ES-I3 (cell line): ENCODE results near the gene PHOSPHO1.
"Not testable (repeated sequence)": the region's sequence is repeated elsewhere in the genome, so short reads cannot be mapped to it uniquely, and the experiment has no call there.

Experiments used
- H3K36me3 ChIP-seq: 2 replicates; pipeline ENCODE4 v1.6.1; 2013; ENCODE audit warnings: mild to moderate bottlenecking, low read length, control low read depth, moderate library complexity; ENCODE audit not compliant: insufficient read depth
- H3K4me1 ChIP-seq: 2 replicates; pipeline ENCODE4 v1.6.1; 2013; ENCODE audit warnings: mild to moderate bottlenecking, control low read depth, low read length; ENCODE audit not compliant: insufficient read depth
- H3K9ac ChIP-seq: 2 replicates; pipeline ENCODE4 v1.6.1; 2013; ENCODE audit warnings: low read depth, mild to moderate bottlenecking, low read length, moderate library complexity
- H3K9me3 ChIP-seq: 2 replicates; pipeline ENCODE4 v1.6.1; 2013; ENCODE audit warnings: mild to moderate bottlenecking, low read length, moderate library complexity; ENCODE audit not compliant: control insufficient read depth, insufficient read depth

The PHOSPHO1 gene, protein sequence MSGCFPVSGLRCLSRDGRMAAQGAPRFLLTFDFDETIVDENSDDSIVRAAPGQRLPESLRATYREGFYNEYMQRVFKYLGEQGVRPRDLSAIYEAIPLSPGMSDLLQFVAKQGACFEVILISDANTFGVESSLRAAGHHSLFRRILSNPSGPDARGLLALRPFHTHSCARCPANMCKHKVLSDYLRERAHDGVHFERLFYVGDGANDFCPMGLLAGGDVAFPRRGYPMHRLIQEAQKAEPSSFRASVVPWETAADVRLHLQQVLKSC

DNA sequence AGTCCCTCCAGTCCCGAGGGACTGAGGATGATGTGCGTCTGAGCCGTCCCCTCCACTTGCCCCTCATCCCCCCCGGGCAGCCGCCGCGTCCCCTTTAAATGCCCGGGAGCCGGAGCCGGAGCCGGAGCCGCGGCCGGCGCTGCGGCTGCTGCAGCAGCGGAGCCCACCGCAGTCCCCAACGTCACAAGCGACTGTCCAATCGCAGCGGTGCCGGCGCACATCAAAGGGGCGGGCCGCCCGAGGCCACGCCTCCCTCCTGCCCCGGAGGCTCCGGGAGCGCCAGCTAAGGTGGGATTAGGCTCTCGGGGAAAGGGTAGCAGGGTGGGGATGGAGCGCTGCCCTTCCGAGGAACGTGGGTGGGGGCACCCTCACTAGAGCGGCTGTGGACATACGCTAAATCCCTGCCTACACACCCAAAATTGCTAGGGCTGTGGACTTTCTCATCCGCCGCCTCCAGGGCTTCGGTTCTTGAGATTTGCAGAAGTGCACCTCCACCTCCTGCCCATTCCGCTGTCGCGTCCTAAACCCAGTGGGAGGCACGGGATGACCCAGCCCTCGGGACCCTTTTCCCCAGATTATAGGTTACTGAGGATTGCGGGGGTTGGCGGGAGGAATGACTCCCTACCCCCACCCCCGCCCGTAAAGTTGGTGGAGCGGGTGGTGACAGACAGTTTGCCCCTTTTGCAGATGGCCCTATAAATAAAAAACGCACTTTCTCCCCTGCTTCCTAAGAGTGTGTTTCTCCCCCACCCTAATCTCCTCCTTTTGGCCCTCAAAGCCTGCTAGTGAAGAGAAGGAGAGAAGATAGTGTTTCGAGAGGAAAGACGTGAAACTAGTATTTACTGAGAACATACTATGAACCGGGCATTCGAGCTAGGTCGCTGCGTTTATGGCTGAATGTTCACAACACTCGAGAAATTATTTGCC is at the start of gene PHOSPHO1:
Gene PHOSPHO1 (minus strand): TSS at position 152 of the 927 bp plus-strand sequence. CDS start 4,096 bp downstream, outside the sequence.
- H3K9ac ChIP-seq, result peak within 1 kb of the TSS; percentile 64
- H3K4me1 ChIP-seq, result peaks cover 22% of the 10 kb centered on the region; the same call in 1 of the 2 replicates
- H3K36me3 ChIP-seq, result no peaks in the 10 kb centered on the region
- no peaks in the 10 kb centered on the region for H3K9me3 ChIP-seq

GRCh38 chr17:49280061-49280460 is 49.5 kb upstream of the PHOSPHO1 start:
- Histone ChIP-seq H3K36me3 (no peaks in the 10 kb centered on the region), H3K9ac (no peak overlapping the region)

GRCh38 chr17:49279263-49280015 is 48.9 kb upstream of the PHOSPHO1 start:
- H3K36me3 ChIP-seq, H3K9me3 ChIP-seq, H3K9ac ChIP-seq, H3K4me1 ChIP-seq: not testable (repeated sequence)

More at GRCh38 chr17:49280061-49280460, 49.5 kb upstream of the PHOSPHO1 start:
- Histone ChIP-seq H3K9me3 (no peaks in the 10 kb centered on the region), H3K4me1 (no peaks in the 10 kb centered on the region)

DNA sequence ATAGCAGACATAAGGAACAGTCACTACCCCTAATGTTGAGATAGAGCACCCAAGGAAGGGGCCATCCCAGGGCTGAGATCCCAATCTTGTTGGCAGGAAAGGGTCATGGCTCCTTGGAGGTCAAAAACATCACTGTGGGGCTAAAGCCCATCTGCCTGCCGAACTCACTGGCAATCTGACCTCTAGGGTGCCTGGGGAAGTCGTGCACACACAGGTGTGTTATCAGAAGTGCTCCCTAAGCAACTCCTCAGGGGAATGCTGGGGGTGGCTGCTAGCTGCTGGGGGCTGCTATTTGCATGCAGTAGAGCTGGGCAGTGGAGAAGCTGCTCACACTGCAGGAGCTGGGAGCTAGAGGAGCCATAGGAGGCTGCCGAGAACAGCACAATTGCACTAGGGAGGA is 47.5 kb upstream of the PHOSPHO1 start:
- H3K4me1 ChIP-seq, result no peaks in the 10 kb centered on the region
- no peaks in the 10 kb centered on the region for H3K36me3 ChIP-seq
- no peak overlapping the region for H3K9ac ChIP-seq
- no peaks in the 10 kb centered on the region for H3K9me3 ChIP-seq

DNA sequence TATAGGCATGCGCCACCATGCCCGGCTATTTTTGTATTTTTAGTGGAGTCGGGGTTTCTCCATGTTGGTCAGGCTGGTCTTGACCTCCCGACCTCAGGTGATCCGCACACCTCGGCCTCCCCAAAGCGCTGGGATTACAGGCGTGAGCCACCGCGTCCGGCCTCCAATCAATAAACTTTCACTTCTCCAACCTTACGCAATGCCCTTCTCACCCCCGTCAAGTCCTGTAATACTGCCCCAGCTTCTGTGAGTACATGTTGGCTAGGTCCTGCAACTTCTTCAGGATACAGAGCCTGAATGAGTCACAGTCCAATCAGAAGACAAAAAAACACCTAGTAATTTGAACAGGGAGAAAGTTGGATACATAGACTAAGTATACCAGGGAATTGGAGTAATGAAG is 47.1 kb upstream of the PHOSPHO1 start:
- Histone ChIP-seq H3K4me1 (no peaks in the 10 kb centered on the region), H3K9ac (no peak overlapping the region), H3K9me3 (no peaks in the 10 kb centered on the region), H3K36me3 (no peaks in the 10 kb centered on the region)

DNA sequence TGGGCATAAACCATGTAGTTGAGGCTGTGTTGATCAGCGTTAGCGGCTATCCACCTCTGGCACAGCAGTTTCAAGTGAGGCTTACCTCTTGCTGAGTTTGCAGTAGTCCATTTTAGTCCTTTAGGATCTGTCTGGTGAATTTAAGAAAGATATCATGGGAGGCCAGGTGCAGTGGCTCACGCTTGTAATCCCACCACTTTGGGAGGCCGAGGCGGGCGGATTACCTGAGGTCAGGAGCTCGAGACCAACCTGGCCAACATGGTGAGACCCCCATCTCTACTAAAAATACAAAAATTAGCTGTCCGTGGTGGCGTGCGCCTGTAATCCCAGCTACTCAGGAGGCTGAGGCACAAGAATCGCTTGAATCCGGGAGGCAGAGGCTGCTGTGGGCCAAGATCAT is 45.4 kb upstream of the PHOSPHO1 start:
- not testable (repeated sequence) for H3K9ac ChIP-seq, H3K4me1 ChIP-seq, H3K36me3 ChIP-seq, H3K9me3 ChIP-seq

DNA sequence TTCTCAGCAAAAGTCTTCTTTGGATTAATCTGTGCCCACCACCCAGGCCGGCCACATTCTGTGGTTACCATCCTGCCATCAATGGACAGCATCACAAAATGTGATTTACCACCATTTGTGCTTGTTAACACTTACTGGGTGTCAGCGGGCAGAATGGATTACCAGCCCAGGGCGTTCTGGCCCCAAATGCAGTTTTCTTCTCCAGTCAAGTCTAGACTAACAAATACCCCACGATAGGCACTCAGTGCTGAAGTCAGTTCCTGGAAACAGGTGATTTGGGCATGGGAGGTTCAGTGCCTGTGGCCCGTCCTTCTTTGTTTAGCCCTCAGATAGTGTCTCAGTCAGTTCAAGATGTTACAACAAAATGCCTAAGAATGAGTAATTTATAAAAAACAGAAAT is 38.8 kb upstream of the PHOSPHO1 start:
- Histone ChIP-seq H3K4me1 (no peaks in the 10 kb centered on the region), H3K9me3 (no peaks in the 10 kb centered on the region), H3K9ac (no peak overlapping the region), H3K36me3 (no peaks in the 10 kb centered on the region)

DNA sequence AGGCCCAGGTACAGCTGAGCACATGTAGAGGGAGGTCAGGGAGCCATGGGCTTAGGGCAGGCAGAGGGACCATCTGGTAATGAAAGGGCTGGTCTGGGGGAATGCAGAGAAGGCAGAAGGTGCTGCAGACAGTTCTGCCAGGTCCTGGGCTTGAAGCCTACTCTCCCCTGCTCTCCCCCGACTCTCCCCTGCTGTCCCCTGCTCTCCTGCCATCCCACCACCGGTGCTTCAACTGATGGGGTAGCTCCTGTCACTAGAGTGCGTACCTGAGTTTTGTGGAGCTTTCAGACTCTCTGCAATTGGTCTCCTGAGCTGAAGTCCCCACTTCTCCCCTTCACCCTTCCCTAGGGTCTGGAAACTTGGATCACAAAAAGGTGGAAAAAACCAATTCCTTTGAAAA is 37.3 kb upstream of the PHOSPHO1 start:
- no peaks in the 10 kb centered on the region; the same call in 1 of the 2 replicates for H3K4me1 ChIP-seq
- no peaks in the 10 kb centered on the region for H3K36me3 ChIP-seq
- no peaks in the 10 kb centered on the region for H3K9me3 ChIP-seq
- no peak overlapping the region for H3K9ac ChIP-seq

GRCh38 chr17:49266233-49266632 is 35.6 kb upstream of the PHOSPHO1 start:
- H3K36me3 ChIP-seq, result no peaks in the 10 kb centered on the region
- H3K9ac ChIP-seq, result no peak overlapping the region
- H3K9me3 ChIP-seq, result no peaks in the 10 kb centered on the region
- H3K4me1 ChIP-seq, result peaks cover 2% of the 10 kb centered on the region; the same call in 1 of the 2 replicates

GRCh38 chr17:49261540-49261939 is 31.0 kb upstream of the PHOSPHO1 start:
- not testable (repeated sequence) for H3K9ac ChIP-seq, H3K4me1 ChIP-seq, H3K9me3 ChIP-seq, H3K36me3 ChIP-seq

- H3K9ac ChIP-seq, result peak overlapping the region; percentile 78; the same call in 1 of the 2 replicates
- no peaks in the 10 kb centered on the region for H3K9me3 ChIP-seq
- H3K36me3 ChIP-seq, result no peaks in the 10 kb centered on the region
- peaks cover 4% of the 10 kb centered on the region; the same call in 1 of the 2 replicates for H3K4me1 ChIP-seq
These were observed 30.3 kb upstream of the PHOSPHO1 start for GRCh38 chr17:49260817-49261291.

DNA sequence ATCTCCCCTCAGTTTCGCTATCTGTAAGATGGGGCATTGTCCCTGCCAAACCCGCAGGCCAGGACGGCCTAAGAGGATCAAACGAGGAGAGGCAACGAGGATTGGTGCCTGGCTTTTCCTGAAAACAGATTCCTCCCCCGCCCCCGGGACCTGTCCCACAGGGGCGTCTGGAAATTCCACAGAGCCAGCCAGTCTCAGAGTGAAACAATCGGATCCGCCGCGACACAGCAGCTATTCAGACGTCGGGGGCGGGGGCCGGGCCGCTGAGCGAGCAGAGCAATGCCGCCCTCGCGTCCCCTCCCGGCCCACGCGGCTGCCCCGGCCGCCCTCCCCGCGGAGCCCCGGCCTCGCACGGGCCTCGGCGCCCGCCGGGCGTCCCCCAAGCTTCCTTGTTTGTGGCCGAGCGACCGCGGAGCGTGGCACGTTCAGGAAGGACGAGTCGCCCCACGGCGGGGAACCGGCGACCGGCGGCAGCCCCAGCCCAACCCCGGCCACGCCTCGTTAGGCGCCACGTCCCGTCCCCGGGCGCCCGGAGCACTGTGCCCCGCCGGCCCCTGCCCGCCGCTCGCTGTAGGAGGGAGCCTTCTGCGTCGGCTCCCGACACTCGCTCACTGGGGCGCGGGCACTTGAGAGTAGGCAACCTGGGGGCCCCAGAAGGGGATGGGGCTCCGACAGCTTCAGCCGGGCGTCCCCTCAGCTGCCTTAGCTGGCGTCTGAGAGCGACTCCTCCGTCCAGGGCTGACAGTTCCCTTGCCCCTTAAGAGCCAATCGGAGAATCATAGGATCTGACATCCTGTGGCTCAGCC is 29.6 kb upstream of the PHOSPHO1 start:
- no peaks in the 10 kb centered on the region for H3K9me3 ChIP-seq
- no peaks in the 10 kb centered on the region for H3K36me3 ChIP-seq
- peak overlapping the region; percentile 78; the same call in 1 of the 2 replicates for H3K9ac ChIP-seq
- peaks cover 4% of the 10 kb centered on the region; the same call in 1 of the 2 replicates for H3K4me1 ChIP-seq

DNA sequence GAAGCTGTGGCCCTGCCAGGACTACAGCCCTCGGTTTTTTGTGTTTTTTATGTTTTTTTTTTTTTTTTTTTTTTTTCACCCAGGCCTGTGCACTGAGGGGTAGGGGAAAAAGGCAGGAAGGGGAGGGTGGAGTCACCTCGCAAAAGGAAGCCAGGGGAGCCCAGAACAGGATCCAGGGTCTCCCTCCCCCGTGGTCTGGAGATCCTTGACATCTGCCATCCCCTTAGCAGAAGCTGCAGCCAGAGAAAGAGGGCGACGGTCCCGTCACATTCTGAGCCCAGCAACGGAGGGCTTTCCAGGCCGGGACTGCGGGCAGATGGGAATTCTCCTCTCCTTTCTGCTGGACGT is 29.1 kb upstream of the PHOSPHO1 start:
- Histone ChIP-seq H3K4me1 (peaks cover 4% of the 10 kb centered on the region; the same call in 1 of the 2 replicates), H3K36me3 (no peaks in the 10 kb centered on the region), H3K9me3 (no peaks in the 10 kb centered on the region), H3K9ac (peak overlapping the region; percentile 78; the same call in 1 of the 2 replicates)
